HCT116 (cell line): ENCODE data around the gene STIMATE. TPM values are rescaled to one million over a fixed set of nuclear protein-coding genes. Genes with fewer than 3 reads are reported as not detected.

ENCODE experiments used
- ATAC-seq: fragments of 200-7000 bp; cut with Tn5 transposase; 2 replicates; pipeline ENCODE4 v1.9.1; 2020; ENCODE audit warnings: mild to moderate bottlenecking, moderate library complexity
- BruUV-seq: library from RNA; stranded (reverse); fragments of 400-500 nt; replicated peaks from 2 replicates; lab custom pipeline; 2021; lab: Mats Ljungman, UMichigan
- CTCF ChIA-PET: fragments of 300-600 bp; sonication (Branson Sonifier 250); formaldehyde crosslinking; loops from one replicate; lab custom pipeline; 2021; ENCODE audit warnings: antibody characterized with exemption; lab: Charles Lee
- POLR2A ChIA-PET: fragments of 300-600, 350-600 bp; sonication (Branson Sonifier 250); formaldehyde crosslinking; loops from one replicate; lab custom pipeline; 2021; ENCODE audit warnings: antibody characterized with exemption; lab: Charles Lee
- RAD21 ChIA-PET, 2 experiments: fragments of 300-600 bp; sonication (Branson Sonifier 250); formaldehyde crosslinking; loops; one replicate each; lab custom pipeline; 2023; ENCODE audit warnings: low total read pairs in 2 of 2; ENCODE audit not compliant: uncharacterized antibody in 2 of 2, unreplicated experiment in 2 of 2, low non-redundant PET in 1 of 2; lab: Charles Lee
- DNase-seq: peaks from one replicate; pipeline ENCODE4 v3.0.0-alpha.2; 2010; ENCODE audit warnings: low read depth, low spot score
- H2AFZ ChIP-seq: fragments of 200-600 bp; shearing (Covaris generic), sonication (generic); 2 replicates; pipeline ENCODE4 v1.6.1; 2017; ENCODE audit warnings: low read depth, mixed run types, mixed read lengths, antibody characterized with exemption, low read length; ENCODE audit not compliant: poor library complexity, severe bottlenecking
- H3K27ac ChIP-seq: 2 replicates; pipeline ENCODE4 v1.5.1; 2012; ENCODE audit warnings: low read depth, low read length
- H3K27me3 ChIP-seq: fragments of 200-600 bp; sonication (generic); 2 replicates; pipeline ENCODE4 v1.6.1; 2016; ENCODE audit warnings: mixed run types, low read length, mixed read lengths; ENCODE audit not compliant: insufficient read depth
- H3K36me3 ChIP-seq, 2 experiments: fragments of 200-500 bp in 1 of 2; fragments of 200-600 bp in 1 of 2; sonication (Bioruptor generic) in 1 of 2; sonication (generic) in 1 of 2; 2 replicates each; pipeline versions ENCODE4 v1.5.1 to v1.6.1; 2014 to 2016; ENCODE audit warnings: low read length in 2 of 2, inconsistent platforms in 1 of 2, mixed read lengths in 1 of 2, mixed run types in 1 of 2; ENCODE audit not compliant: insufficient read depth in 2 of 2, control insufficient read depth in 1 of 2
- H3K4me1 ChIP-seq, 2 experiments: fragments of 200-600 bp in 1 of 2; sonication (generic) in 1 of 2; 2 replicates each; pipeline versions ENCODE4 v1.5.1 to v1.6.1; 2012 to 2017; ENCODE audit warnings: low read length in 2 of 2, inconsistent platforms in 1 of 2, mild to moderate bottlenecking in 1 of 2, mixed read lengths in 1 of 2, mixed run types in 1 of 2, moderate library complexity in 1 of 2; ENCODE audit not compliant: insufficient read depth in 2 of 2, control insufficient read depth in 1 of 2
- H3K4me2 ChIP-seq: fragments of 200-600 bp; sonication (generic); 2 replicates; pipeline ENCODE4 v1.6.1; 2017; ENCODE audit warnings: mixed run types, low read length, mixed read lengths
- H3K4me3 ChIP-seq, 2 experiments: fragments of 200-600 bp in 1 of 2; sonication (generic) in 1 of 2; replicated peaks in 1 of 2; 2 replicates each; pipeline ENCODE4 v1.5.1; 2011 to 2016; ENCODE audit warnings: low read length in 2 of 2, control low read depth in 1 of 2, low read depth in 1 of 2, mild to moderate bottlenecking in 1 of 2, mixed read lengths in 1 of 2, mixed run types in 1 of 2
- H3K79me2 ChIP-seq: fragments of 200-600 bp; sonication (generic); 2 replicates; pipeline ENCODE4 v1.6.1; 2017; ENCODE audit warnings: mild to moderate bottlenecking, mixed run types, low read length, moderate library complexity, mixed read lengths; ENCODE audit not compliant: insufficient read depth
- H3K9ac ChIP-seq: fragments of 200-600 bp; sonication (generic); 2 replicates; pipeline ENCODE4 v1.6.1; 2016; ENCODE audit warnings: low read length, mixed read lengths
- H3K9me2 ChIP-seq: fragments of 200-600 bp; sonication (generic), shearing (Covaris generic); 2 replicates; pipeline ENCODE4 v1.6.1; 2017; ENCODE audit warnings: mixed run types, mild to moderate bottlenecking, moderate library complexity; ENCODE audit not compliant: insufficient read depth
- H3K9me3 ChIP-seq, 2 experiments: fragments of 200-500 bp in 1 of 2; fragments of 200-600 bp in 1 of 2; sonication (Bioruptor generic) in 1 of 2; sonication (generic) in 1 of 2; 2 replicates each; pipeline ENCODE4 v1.6.1; 2014 to 2017; ENCODE audit warnings: low read length in 2 of 2, mixed read lengths in 2 of 2, inconsistent platforms in 1 of 2, low read depth in 1 of 2, mild to moderate bottlenecking in 1 of 2, mixed run types in 1 of 2, moderate library complexity in 1 of 2; ENCODE audit not compliant: control insufficient read depth in 1 of 2, insufficient read depth in 1 of 2
- H4K20me1 ChIP-seq: fragments of 200-600 bp; sonication (generic), shearing (Covaris generic); 2 replicates; pipeline ENCODE4 v1.6.1; 2017; ENCODE audit warnings: mixed run types, mild to moderate bottlenecking, moderate library complexity; ENCODE audit not compliant: insufficient read depth
- CEBPB ChIP-seq: IDR thresholded peaks from 2 replicates; pipeline ENCODE4 v1.6.1; 2012; ENCODE audit warnings: low read depth
- ELF1 ChIP-seq: IDR thresholded peaks from 2 replicates; pipeline ENCODE4 v1.6.1; 2012; ENCODE audit warnings: low read depth, borderline replicate concordance
- EZH2 ChIP-seq: fragments of 200-600 bp; sonication (generic); IDR thresholded peaks from 2 replicates; pipeline ENCODE4 v1.6.1; 2017; ENCODE audit warnings: antibody characterized with exemption, mixed run types
- EZH2phosphoT487 ChIP-seq: fragments of 200-600 bp; IDR thresholded peaks from 2 replicates; pipeline ENCODE4 v1.6.1; 2018; ENCODE audit warnings: antibody characterized with exemption, borderline replicate concordance
- FOSL1 ChIP-seq: IDR thresholded peaks from 2 replicates; pipeline ENCODE4 v1.6.1; 2012; ENCODE audit warnings: low read depth
- JUND ChIP-seq: IDR thresholded peaks from 2 replicates; pipeline ENCODE4 v1.6.1; 2012
- POLR2AphosphoS5 ChIP-seq: IDR thresholded peaks from 2 replicates; pipeline ENCODE4 v1.6.1; 2011; ENCODE audit warnings: mild to moderate bottlenecking, low read depth, low read length, moderate library complexity
- SIN3A ChIP-seq: IDR thresholded peaks from 2 replicates; pipeline ENCODE4 v1.6.1; 2012; ENCODE audit warnings: low read depth
- TCF7L2 ChIP-seq: IDR thresholded peaks from 2 replicates; pipeline ENCODE4 v1.7.0; 2011; ENCODE audit warnings: borderline replicate concordance, inconsistent platforms; ENCODE audit not compliant: insufficient read depth, insufficient read length; ENCODE audit errors: extremely low read depth
- YY1 ChIP-seq: IDR thresholded peaks from 2 replicates; pipeline ENCODE4 v1.6.1; 2011; ENCODE audit warnings: low read length, low read depth, moderate library complexity, mild to moderate bottlenecking; ENCODE audit not compliant: insufficient replicate concordance; ENCODE audit errors: extremely low read depth
- ZBTB33 ChIP-seq: IDR thresholded peaks from 2 replicates; pipeline ENCODE4 v1.6.1; 2011; ENCODE audit warnings: mild to moderate bottlenecking, low read length, moderate library complexity; ENCODE audit not compliant: insufficient replicate concordance; ENCODE audit errors: extremely low read depth
- intact Hi-C: fragments of 100-400 bp; cut with micrococcal nuclease; formaldehyde crosslinking; loops from 2 replicates; pipeline ENCODE4 v1.10.0; 2022
- total RNA-seq: library from RNA; stranded (reverse); gene quantifications from one replicate; pipeline ENCODE4 v1.2.1, GENCODE V29; 2021; ENCODE audit not compliant: unreplicated experiment
- TF ChIP-seq, protein P1 (sequence below): IDR thresholded peaks from 2 replicates; pipeline ENCODE4 v1.6.1; 2012
- TF ChIP-seq, protein P2 (sequence below): IDR thresholded peaks from 2 replicates; pipeline ENCODE4 v1.6.1; 2012; ENCODE audit warnings: low read depth

STIMATE gene
- total RNA-seq, 1 experiment from 2014 or later: 20.2 TPM

DNA sequence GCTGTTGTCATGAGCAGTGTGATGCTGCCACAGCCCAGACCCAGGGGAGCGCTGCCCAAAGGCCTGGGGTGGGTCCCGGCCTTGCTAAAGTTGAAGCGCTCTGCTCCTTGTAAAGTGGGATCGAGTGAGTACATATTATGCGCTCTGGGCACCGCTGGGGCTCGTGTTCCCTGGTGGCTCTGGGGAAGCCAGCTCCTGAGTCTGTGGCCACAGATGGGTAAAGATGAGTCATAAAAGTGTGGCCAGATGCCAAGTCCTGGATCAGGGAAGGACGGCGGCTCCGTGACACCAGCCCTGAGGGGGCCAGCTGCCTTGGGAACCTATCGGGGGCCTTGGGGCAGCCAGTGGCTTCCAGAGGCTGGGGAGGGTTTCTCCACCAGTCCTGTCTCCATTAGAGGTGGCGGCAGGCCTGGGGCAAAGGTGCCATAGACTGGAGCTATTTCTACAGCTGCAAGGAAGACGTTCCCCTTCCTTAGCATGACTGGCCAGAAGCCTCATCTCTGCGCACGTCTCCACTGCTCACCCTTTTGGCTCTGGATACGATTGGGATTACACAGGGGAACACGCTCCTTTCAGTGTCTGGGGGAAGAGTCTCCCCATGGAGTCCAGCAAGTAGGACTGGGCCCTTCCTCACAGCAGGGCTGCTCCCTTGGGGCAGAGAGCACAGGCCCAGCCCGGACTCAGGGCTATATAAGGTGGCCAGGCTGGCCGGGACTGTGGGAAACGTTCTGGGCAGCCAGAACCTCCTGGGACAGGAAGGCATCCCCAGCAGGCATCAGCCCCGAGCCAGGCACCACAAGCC, 65.6 kb downstream of the STIMATE start:
- peaks cover 20 to 22% of the 10 kb centered on the region in 2 experiments for H3K4me1 ChIP-seq
- intact Hi-C loops: no loop called here
- no peak overlapping the region for H2AFZ ChIP-seq
- ChIA-PET CTCF (interaction anchor here (1.1 to 1.9 kb wide), 2 partner anchors 11 to 33 kb away, joined by 3 to 11 read pairs; no protein-coding TSS in a partner anchor), RAD21 (interaction anchor here in 1 of 2 experiments (1.1 kb wide), 1 partner anchor 12 kb away, joined by 3 read pairs; no protein-coding TSS in a partner anchor), POLR2A (no interaction called here)
- BruUV-seq: no TSS peak
- H3K9me3 ChIP-seq: no peaks in the 10 kb centered on the region
- H3K36me3 ChIP-seq: no peaks in the 10 kb centered on the region
- H3K27ac ChIP-seq: peak overlapping the region; percentile 21; the same call in 1 of the 2 replicates
- no peaks in the 10 kb centered on the region for H3K9me2 ChIP-seq
- H3K4me3 ChIP-seq: peak overlapping the region; percentile 4 to 32; a peak in 2 of 4 replicates
- DNase-seq (peak; percentile 68), ATAC-seq (peak; percentile 87)
- no peaks in the 10 kb centered on the region for H4K20me1 ChIP-seq
- no peaks in the 10 kb centered on the region for H3K27me3 ChIP-seq
- no peak for TF ChIP-seq EZH2
- peak; percentile 82 for TF ChIP-seq FOSL1
- TF ChIP-seq EZH2phosphoT487: no peak
- peak; percentile 56 for TF ChIP-seq TCF7L2
- no peak for TF ChIP-seq SIN3A
- TF ChIP-seq JUND: peak; percentile 82
- TF ChIP-seq ZBTB33: no peak
- TF ChIP-seq, protein P1, sequence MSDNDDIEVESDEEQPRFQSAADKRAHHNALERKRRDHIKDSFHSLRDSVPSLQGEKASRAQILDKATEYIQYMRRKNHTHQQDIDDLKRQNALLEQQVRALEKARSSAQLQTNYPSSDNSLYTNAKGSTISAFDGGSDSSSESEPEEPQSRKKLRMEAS: no peak
- no peak for TF ChIP-seq YY1
- peak; percentile 57 for TF ChIP-seq POLR2AphosphoS5
- no peak for TF ChIP-seq CEBPB
- TF ChIP-seq ELF1: no peak
- TF ChIP-seq, protein P2, sequence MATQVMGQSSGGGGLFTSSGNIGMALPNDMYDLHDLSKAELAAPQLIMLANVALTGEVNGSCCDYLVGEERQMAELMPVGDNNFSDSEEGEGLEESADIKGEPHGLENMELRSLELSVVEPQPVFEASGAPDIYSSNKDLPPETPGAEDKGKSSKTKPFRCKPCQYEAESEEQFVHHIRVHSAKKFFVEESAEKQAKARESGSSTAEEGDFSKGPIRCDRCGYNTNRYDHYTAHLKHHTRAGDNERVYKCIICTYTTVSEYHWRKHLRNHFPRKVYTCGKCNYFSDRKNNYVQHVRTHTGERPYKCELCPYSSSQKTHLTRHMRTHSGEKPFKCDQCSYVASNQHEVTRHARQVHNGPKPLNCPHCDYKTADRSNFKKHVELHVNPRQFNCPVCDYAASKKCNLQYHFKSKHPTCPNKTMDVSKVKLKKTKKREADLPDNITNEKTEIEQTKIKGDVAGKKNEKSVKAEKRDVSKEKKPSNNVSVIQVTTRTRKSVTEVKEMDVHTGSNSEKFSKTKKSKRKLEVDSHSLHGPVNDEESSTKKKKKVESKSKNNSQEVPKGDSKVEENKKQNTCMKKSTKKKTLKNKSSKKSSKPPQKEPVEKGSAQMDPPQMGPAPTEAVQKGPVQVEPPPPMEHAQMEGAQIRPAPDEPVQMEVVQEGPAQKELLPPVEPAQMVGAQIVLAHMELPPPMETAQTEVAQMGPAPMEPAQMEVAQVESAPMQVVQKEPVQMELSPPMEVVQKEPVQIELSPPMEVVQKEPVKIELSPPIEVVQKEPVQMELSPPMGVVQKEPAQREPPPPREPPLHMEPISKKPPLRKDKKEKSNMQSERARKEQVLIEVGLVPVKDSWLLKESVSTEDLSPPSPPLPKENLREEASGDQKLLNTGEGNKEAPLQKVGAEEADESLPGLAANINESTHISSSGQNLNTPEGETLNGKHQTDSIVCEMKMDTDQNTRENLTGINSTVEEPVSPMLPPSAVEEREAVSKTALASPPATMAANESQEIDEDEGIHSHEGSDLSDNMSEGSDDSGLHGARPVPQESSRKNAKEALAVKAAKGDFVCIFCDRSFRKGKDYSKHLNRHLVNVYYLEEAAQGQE: no peak
- H3K79me2 ChIP-seq: no peaks in the 10 kb centered on the region
- peak overlapping the region; percentile 29 for H3K9ac ChIP-seq
- peak overlapping the region; percentile 77 for H3K4me2 ChIP-seq
